H9 (cell line): ENCODE measurements around the gene EFNB3. TPM values are rescaled to one million over a fixed set of nuclear protein-coding genes. Genes with fewer than 3 reads are reported as not detected.
A peak's percentile ranks its signal among the peaks of the same experiment; 100 is the strongest.

ENCODE experiments used
- DNase-seq: peaks from one replicate; pipeline ENCODE4 v3.0.0-alpha.2; 2017
- H2AFZ ChIP-seq: one replicate; pipeline ENCODE4 v1.6.1; 2013; ENCODE audit warnings: mild to moderate bottlenecking, low read length, control low read depth, moderate library complexity
- H2AK5ac ChIP-seq: 2 replicates; pipeline ENCODE4 v1.6.1; 2013; ENCODE audit warnings: low read length, control low read depth, mixed read lengths; ENCODE audit not compliant: insufficient read length
- H2BK120ac ChIP-seq: one replicate; pipeline ENCODE4 v1.6.1; 2013; ENCODE audit warnings: low read depth, mild to moderate bottlenecking, low read length, control low read depth, inconsistent platforms; ENCODE audit not compliant: poor library complexity, severe bottlenecking
- H2BK12ac ChIP-seq: 2 replicates; pipeline ENCODE4 v1.6.1; 2013; ENCODE audit warnings: low read length, control low read depth, mixed read lengths, low read depth; ENCODE audit not compliant: insufficient read length
- H2BK15ac ChIP-seq: 2 replicates; pipeline ENCODE4 v1.6.1; 2013; ENCODE audit warnings: low read depth, low read length, control low read depth
- H2BK20ac ChIP-seq: one replicate; pipeline ENCODE4 v1.6.1; 2013; ENCODE audit warnings: low read depth, mild to moderate bottlenecking, low read length, control low read depth, inconsistent platforms; ENCODE audit not compliant: poor library complexity, severe bottlenecking
- H2BK5ac ChIP-seq: 2 replicates; pipeline ENCODE4 v1.6.1; 2013; ENCODE audit warnings: low read length, control low read depth, mixed read lengths; ENCODE audit not compliant: insufficient read length
- H3K14ac ChIP-seq: 2 replicates; pipeline ENCODE4 v1.6.1; 2013; ENCODE audit warnings: low read length, control low read depth; ENCODE audit not compliant: insufficient read depth
- H3K18ac ChIP-seq: 2 replicates; pipeline ENCODE4 v1.6.1; 2013; ENCODE audit warnings: low read depth, mild to moderate bottlenecking, mixed read lengths, low read length, control low read depth; ENCODE audit not compliant: insufficient read length
- H3K23ac ChIP-seq: 2 replicates; pipeline ENCODE4 v1.6.1; 2013; ENCODE audit warnings: low read length, control low read depth, mixed read lengths, low read depth; ENCODE audit not compliant: insufficient read length
- H3K23me2 ChIP-seq: 2 replicates; pipeline ENCODE4 v1.6.1; 2013; ENCODE audit warnings: low read depth, mild to moderate bottlenecking, mixed read lengths, low read length, control low read depth; ENCODE audit not compliant: insufficient read length, poor library complexity, severe bottlenecking
- H3K27ac ChIP-seq: 2 replicates; pipeline ENCODE4 v1.5.1; 2013; ENCODE audit warnings: low read length, control low read depth, mixed read lengths, low read depth; ENCODE audit not compliant: insufficient read length
- H3K27me3 ChIP-seq: 2 replicates; pipeline ENCODE4 v1.6.1; 2013; ENCODE audit warnings: low read length, control low read depth, inconsistent platforms; ENCODE audit not compliant: insufficient read depth
- H3K4ac ChIP-seq: 2 replicates; pipeline ENCODE4 v1.6.1; 2013; ENCODE audit warnings: low read depth, mild to moderate bottlenecking, control low read depth, inconsistent platforms, low read length, moderate library complexity
- H3K4me1 ChIP-seq: 2 replicates; pipeline ENCODE4 v1.6.1; 2013; ENCODE audit warnings: low read length, control low read depth, inconsistent platforms; ENCODE audit not compliant: insufficient read depth
- H3K4me2 ChIP-seq: 2 replicates; pipeline ENCODE4 v1.6.1; 2013; ENCODE audit warnings: low read length, control low read depth, mixed read lengths; ENCODE audit not compliant: insufficient read length, insufficient read depth
- H3K56ac ChIP-seq: 2 replicates; pipeline ENCODE4 v1.6.1; 2013; ENCODE audit warnings: low read depth, mild to moderate bottlenecking, mixed read lengths, low read length, control low read depth; ENCODE audit not compliant: insufficient read length
- H3K79me1 ChIP-seq: 2 replicates; pipeline ENCODE4 v1.6.1; 2013; ENCODE audit warnings: low read depth, mild to moderate bottlenecking, moderate library complexity, low read length, control low read depth, inconsistent platforms; ENCODE audit not compliant: insufficient read depth, poor library complexity, severe bottlenecking
- H3K79me2 ChIP-seq: 2 replicates; pipeline ENCODE4 v1.6.1; 2013; ENCODE audit warnings: low read length, control low read depth, inconsistent platforms; ENCODE audit not compliant: insufficient read depth
- H3K9ac ChIP-seq: 2 replicates; pipeline ENCODE4 v1.6.1; 2013; ENCODE audit warnings: low read length, control low read depth, mixed read lengths; ENCODE audit not compliant: insufficient read length; ENCODE audit errors: extremely low read depth
- H3K9me3 ChIP-seq: one replicate; pipeline ENCODE4 v1.6.1; 2013; ENCODE audit warnings: low read depth, low read length, inconsistent platforms; ENCODE audit not compliant: control insufficient read depth
- H3T11ph ChIP-seq: one replicate; pipeline ENCODE4 v1.6.1; 2013; ENCODE audit warnings: mild to moderate bottlenecking, low read length, control low read depth, inconsistent platforms
- H4K20me1 ChIP-seq: one replicate; pipeline ENCODE4 v1.6.1; 2013; ENCODE audit not compliant: control insufficient read depth, insufficient read length, insufficient read depth
- H4K5ac ChIP-seq: 2 replicates; pipeline ENCODE4 v1.6.1; 2013; ENCODE audit warnings: low read depth, mild to moderate bottlenecking, mixed read lengths, low read length, control low read depth; ENCODE audit not compliant: insufficient read length
- H4K8ac ChIP-seq: replicated peaks from 2 replicates; pipeline ENCODE4 v1.6.1; 2013; ENCODE audit warnings: low read length, control low read depth, mixed read lengths, low read depth; ENCODE audit not compliant: insufficient read length
- H4K91ac ChIP-seq: 2 replicates; pipeline ENCODE4 v1.6.1; 2013; ENCODE audit warnings: low read depth, mild to moderate bottlenecking, moderate library complexity, mixed read lengths, low read length, control low read depth; ENCODE audit not compliant: insufficient read length
- H3K27ac Mint-ChIP-seq, 3 experiments: 2 replicates in 2 of 3; 3 replicates in 1 of 3; pipeline ENCODE4 v1.8.0; 2020 to 2021; ENCODE audit warnings: mixed read lengths in 3 of 3, mild to moderate bottlenecking in 1 of 3, moderate library complexity in 1 of 3
- H3K27me3 Mint-ChIP-seq: 2 replicates; pipeline ENCODE4 v1.8.0; 2021; ENCODE audit warnings: low read depth, mild to moderate bottlenecking, moderate library complexity, mixed read lengths
- H3K36me3 Mint-ChIP-seq, 3 experiments: 2 replicates in 2 of 3; 3 replicates in 1 of 3; pipeline ENCODE4 v1.8.0; 2020 to 2021; ENCODE audit warnings: low read depth in 3 of 3, mixed read lengths in 3 of 3; ENCODE audit not compliant: insufficient read depth in 1 of 3
- H3K4me1 Mint-ChIP-seq, 2 experiments: 2 replicates each; pipeline ENCODE4 v1.8.0; 2020; ENCODE audit warnings: mixed read lengths in 2 of 2
- H3K4me3 Mint-ChIP-seq, 2 experiments: 2 replicates in 1 of 2; 3 replicates in 1 of 2; pipeline ENCODE4 v1.8.0; 2020 to 2021; ENCODE audit warnings: mild to moderate bottlenecking in 2 of 2, mixed read lengths in 2 of 2, moderate library complexity in 1 of 2
- H3K9me3 Mint-ChIP-seq, 2 experiments: 2 replicates in 1 of 2; 3 replicates in 1 of 2; pipeline ENCODE4 v1.8.0; 2020; ENCODE audit warnings: mild to moderate bottlenecking in 2 of 2, mixed read lengths in 2 of 2, moderate library complexity in 1 of 2
- WGBS: extraction: QIAGEN DNeasy Blood & Tissue Kit; methylation state at CpG from one replicate; pipeline ENCODE4 v1.1.7; 2013; ENCODE audit warnings: missing lambda C conversion rate, low lambda C conversion rate, mixed read lengths; ENCODE audit not compliant: insufficient read length; ENCODE audit errors: extremely low coverage; 5-methylcytosine and 5-hydroxymethylcytosine counted together
- total RNA-seq: library from RNA; stranded (reverse); gene quantifications from 2 replicates; pipeline ENCODE4 v1.2.1, GENCODE V29; 2021
- TF ChIP-seq, protein P1 (sequence below): fragments of 200-600 bp; sonication (generic); conservative IDR thresholded peaks from 3 replicates; pipeline ENCODE4 v1.8.0; 2021; ENCODE audit warnings: antibody characterized with exemption, mild to moderate bottlenecking

EFNB3 gene
- total RNA-seq, 1 experiment from 2014 or later, result 11.3 TPM

- Mint-ChIP-seq H3K27me3 (peaks cover 31% of the 10 kb centered on the region), H3K4me3 (peak overlapping the region; percentile 75 to 87), H3K9me3 (no peaks in the 10 kb centered on the region), H3K27ac (no peak overlapping the region), H3K36me3 (peaks cover 3 to 16% (median 13%) of the 10 kb centered on the region in 3 experiments; a peak in 6 of 7 replicates), H3K4me1 (peaks cover 31 to 35% of the 10 kb centered on the region in 2 experiments)
- H4K5ac ChIP-seq, result no peak overlapping the region
- H3K4me1 ChIP-seq, result no peaks in the 10 kb centered on the region; the same call in 1 of the 2 replicates
- no peak overlapping the region; the same call in 1 of the 2 replicates for H3K14ac ChIP-seq
- H3K27me3 ChIP-seq, result no peaks in the 10 kb centered on the region; the same call in 1 of the 2 replicates
- H3K56ac ChIP-seq, result no peak overlapping the region
- no peak overlapping the region for H3K18ac ChIP-seq
- H2AFZ ChIP-seq, result no peak overlapping the region
- no peaks in the 10 kb centered on the region for H3K9me3 ChIP-seq
- H3K4me2 ChIP-seq, result peak overlapping the region; percentile 80
- no peak overlapping the region for H2BK12ac ChIP-seq
- H2BK15ac ChIP-seq, result no peak overlapping the region; the same call in 1 of the 2 replicates
- no peak overlapping the region for H4K8ac ChIP-seq
- H3K79me2 ChIP-seq, result no peaks in the 10 kb centered on the region
- H3K9ac ChIP-seq, result peak overlapping the region; percentile 19
- H2AK5ac ChIP-seq, result no peak overlapping the region
- H3K23me2 ChIP-seq, result peaks cover 18% of the 10 kb centered on the region
- H3T11ph ChIP-seq, result no peak overlapping the region
- no peak overlapping the region for H2BK5ac ChIP-seq
- no peak overlapping the region for H4K91ac ChIP-seq
- H3K4ac ChIP-seq, result no peak overlapping the region
- no peak overlapping the region for H2BK20ac ChIP-seq
- H4K20me1 ChIP-seq, result no peaks in the 10 kb centered on the region
- TF ChIP-seq, protein P1, sequence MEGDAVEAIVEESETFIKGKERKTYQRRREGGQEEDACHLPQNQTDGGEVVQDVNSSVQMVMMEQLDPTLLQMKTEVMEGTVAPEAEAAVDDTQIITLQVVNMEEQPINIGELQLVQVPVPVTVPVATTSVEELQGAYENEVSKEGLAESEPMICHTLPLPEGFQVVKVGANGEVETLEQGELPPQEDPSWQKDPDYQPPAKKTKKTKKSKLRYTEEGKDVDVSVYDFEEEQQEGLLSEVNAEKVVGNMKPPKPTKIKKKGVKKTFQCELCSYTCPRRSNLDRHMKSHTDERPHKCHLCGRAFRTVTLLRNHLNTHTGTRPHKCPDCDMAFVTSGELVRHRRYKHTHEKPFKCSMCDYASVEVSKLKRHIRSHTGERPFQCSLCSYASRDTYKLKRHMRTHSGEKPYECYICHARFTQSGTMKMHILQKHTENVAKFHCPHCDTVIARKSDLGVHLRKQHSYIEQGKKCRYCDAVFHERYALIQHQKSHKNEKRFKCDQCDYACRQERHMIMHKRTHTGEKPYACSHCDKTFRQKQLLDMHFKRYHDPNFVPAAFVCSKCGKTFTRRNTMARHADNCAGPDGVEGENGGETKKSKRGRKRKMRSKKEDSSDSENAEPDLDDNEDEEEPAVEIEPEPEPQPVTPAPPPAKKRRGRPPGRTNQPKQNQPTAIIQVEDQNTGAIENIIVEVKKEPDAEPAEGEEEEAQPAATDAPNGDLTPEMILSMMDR, result no peak
- H3K23ac ChIP-seq, result no peak overlapping the region
- peak; percentile 69 for DNase-seq
- no peak overlapping the region for H2BK120ac ChIP-seq
- H3K27ac ChIP-seq, result no peak overlapping the region
- no CpG with 5 or more reads among the region's 50 CpGs for WGBS
- H3K79me1 ChIP-seq, result no peaks in the 10 kb centered on the region
These were observed 560 bp downstream of the EFNB3 start for GRCh38 chr17:7705269-7706255.
